Cerebellar nuclear complex (tissue), 1 donor: ENCODE data around the gene OTOP1.
A peak's percentile ranks its signal among the peaks of the same experiment; 100 is the strongest.
"Not testable (repeated sequence)": the region's sequence is repeated elsewhere in the genome, so short reads cannot be mapped to it uniquely, and the experiment has no call there.

Experiments
- DNase-seq, 2 experiments: peaks; one replicate each; lab custom pipeline; 2025; lab: John Stamatoyannopoulos, UW

Gene OTOP1

DNA sequence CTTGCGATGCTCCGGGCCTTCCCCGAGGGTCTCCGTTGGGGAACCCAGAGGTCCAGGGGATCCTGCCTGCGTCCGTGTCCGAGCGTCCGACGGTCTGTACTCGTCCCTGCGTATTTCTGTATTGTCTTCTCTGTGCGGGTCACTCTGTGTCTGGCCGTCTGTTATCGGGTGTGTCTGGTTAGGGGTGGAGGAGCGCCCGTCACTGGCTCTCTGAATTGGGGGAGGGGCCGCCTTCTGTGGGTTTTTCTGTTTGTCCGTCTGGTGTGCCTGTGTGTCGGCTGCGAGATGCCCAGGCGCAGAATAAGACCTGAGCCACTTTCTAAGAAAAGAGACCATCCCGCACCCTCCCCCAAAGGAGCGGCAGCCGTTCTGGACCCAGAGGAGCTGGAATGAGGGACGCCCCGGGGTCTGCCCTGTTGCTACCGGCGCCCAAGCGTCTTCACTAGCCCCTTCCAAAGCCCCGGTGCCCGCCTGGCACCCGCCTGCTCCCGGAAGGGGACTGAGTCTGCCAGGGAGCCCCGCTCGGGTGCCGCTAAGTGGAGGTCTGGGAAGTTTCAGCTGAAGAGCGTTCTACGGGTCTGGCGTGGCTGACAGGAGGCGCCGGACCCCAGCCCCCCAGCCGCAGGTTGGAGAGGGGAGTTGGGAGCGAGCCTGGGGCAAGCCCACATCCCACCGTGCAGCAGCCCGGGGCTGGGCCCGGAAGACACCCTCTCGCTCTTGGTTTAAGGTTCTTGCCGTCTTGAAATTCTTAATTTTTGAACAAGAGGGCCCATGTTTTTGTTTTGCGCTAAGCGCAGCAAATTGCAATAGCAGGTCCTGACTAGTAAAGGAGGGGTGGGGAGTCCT is 1.0 kb upstream of the OTOP1 start:
- no peak for DNase-seq

DNA sequence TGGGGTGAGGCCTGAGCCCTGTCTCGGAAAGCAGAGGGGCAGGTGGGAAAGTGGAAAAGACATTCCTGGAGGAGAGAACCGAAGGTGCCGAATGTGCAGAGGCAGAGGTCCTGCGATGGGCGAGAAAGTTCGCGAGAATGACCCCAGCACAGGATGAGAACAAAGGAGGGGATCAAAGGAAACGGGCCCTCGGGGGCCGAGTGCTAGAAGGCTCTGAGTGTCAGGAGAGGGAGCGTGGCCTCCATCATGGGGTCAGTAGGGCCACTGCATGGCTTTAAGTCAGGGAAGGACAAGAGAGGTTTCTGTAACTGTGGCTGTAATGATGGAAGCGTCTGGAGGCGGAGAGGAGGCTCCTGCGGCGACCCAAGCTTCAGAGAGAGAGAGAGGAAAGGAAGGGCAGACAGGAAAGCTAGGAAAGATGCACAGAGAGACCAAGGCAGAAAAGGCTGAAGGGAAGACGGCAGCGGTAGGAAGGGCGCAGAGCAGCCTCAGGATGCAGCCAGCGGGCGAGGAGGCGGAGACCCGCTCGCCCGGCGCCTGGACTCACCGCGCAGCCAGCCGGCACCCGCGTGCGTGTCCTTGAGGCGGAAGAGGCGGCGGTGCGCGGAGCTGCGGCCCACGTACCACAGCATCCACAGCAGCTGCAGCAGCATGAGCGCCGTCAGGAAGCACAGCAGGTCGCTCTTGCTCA is 669 bp downstream of the OTOP1 start:
- DNase-seq: no peak

DNA sequence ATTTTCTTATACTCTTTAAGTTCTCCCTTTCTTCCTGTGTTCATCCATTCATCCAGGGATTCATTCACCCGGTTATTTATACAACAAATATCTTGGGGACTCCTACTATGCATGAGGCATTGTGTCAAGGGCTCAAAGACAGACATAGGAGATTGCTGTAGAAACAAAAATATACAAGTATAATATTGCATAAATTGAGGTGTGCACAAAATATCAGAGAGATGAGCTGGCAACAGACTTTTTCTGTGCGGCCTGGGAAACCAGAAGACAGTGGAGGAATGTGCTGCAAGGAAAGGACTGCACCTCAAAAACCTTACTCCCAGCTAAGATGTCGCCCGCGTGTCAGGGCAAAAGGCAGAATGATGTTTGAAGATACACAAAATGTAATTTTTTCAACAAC is 9.6 kb downstream of the OTOP1 start:
- DNase-seq: no peak

DNA sequence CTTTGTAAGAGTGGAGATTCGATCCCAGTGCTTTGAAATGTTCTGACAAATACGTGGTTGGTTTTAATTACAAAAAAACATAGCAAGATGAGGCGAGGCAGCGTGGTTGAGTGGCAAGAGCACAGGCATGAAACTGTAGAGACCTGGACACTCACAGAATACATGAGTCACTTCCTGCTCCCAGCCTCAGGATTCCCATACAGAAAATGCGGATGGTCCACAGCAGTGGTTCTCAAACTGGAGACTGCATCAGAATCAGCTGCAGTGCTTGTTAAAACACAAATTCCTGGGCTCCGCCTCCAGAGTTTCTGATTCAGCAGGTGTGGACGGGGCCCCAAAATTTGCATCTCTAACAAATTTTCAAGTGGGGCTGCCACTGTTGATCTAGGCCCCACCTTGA is 10.1 kb downstream of the OTOP1 start:
- no peak for DNase-seq

DNA sequence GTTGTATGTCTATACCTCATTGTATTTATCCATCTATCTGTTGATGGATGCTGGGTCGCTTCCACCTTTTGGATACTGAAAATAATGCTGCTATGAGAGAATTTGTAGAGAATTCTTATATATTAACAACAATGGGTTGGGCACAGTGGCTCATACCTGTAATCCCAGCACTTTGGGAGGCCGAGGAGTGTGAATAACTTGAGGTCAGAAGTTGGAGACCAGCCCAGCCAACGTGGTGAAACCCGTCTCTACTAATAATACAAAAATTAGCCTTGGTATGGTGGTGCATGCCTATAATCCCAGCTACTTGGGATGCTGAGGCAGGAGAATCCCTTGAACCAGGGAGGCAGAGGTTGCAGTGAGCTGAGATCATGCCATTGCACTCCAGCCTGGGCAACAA is 13.1 kb downstream of the OTOP1 start:
- DNase-seq: not testable (repeated sequence)

DNA sequence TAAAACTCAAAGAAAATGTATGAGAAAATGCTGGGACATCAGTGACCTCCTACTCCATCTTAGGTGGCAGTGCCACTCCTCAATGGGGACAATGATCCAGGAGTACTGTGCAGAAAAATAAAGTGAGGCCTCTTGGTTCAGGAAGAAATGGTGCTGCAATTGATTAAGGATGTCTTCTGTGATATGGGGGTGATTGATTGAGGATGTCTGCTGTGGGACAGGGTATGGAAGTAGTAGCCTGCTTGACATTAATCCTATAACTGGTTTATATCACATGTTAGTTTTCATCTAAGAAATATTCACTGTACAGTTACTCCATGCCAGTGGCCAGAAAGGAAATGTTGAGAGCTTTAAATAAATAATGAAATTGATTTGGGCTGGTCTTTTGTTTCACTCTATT is 20.5 kb downstream of the OTOP1 start:
- DNase-seq: no peak

DNA sequence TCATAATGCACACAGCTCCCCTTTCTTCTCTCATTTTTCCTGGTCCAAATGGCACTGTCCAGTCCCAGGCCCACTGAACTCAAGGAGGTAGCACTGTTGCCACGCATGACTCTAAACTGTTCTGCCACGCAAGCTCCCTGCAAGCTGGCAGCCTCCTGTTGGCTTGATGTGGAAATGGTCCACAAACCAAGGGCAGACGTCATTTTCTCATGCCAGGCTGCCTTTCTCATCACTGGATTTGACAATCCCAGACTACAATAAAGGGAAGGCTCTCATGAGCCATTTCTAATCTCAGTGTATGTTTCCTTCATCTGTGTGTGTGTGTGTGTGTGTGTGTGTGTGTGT is 22.4 kb downstream of the OTOP1 start:
- DNase-seq: peak in 1 of 2 experiments; percentile 83

DNA sequence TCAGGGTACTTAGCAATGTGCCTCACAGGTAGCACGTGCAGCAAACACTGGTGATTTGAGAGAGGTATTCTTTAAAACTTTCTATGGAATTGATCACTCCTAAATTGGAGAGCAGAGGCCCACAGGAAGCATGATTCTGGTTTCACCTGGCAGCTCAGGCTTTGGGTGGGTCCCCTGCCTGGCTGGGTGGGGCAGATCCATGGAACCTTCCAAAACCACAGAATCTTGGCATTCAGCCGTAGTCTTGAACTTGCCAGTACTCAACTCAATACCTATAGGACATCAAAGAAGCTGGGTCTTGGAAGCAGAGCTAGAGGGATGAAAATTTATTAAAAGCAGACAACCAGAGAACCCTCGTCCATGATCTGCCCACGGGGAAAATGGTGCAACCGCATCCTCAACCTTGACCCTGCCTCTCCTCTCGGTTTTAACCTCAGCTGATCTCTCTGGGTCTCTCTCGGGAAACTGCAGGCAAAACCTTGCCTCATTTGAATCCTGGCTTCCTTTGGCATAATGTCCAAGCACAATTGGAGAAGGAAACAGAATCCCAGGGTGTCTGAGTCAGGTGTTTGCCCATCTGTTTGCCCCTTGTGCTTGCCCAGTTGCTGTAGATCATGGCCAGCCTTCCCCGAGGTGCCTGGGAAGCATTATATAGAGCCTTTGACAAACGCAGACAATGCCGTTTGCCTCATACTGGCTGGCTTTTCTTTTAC is 22.9 kb downstream of the OTOP1 start:
- DNase-seq: peak in 1 of 2 experiments; percentile 83

DNA sequence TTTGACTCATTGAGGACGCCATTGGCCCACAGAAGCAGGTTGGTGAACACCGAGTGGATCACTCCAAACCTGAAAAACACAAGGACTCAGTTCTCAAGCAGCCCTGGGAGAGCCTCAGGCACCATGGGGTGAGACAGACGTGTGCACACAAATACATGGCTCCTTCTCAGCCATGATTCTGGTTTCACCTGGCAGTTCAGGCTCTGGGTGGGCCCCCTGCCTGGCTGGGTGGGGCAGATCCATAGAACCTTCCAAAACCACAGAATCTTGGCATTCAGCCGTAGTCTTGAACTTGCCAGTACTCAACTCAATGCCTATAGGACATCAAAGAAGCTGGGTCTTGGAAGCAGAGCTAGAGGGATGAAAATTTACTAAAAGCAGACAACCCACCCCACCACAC is 24.2 kb downstream of the OTOP1 start:
- no peak for DNase-seq

DNA sequence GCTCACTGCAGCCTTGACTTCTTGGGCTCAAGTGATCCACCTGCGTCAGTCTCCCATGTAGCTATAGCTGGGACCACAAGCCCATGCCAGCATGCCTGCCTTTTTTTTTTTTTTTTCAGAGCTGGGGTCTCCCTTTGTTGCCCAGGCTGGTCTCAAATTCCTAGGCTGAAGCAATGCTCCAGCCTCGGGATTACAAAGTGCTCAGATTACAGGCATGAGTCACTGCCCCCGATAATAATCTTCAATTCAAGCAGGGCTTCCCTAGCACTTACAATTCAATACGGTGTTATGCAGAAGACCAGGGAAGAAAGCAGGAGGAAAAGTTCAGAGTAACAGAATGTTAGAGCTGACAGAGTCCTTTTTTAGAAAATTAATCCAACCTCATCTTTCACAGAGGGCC is 26.1 kb downstream of the OTOP1 start:
- no peak for DNase-seq

DNA sequence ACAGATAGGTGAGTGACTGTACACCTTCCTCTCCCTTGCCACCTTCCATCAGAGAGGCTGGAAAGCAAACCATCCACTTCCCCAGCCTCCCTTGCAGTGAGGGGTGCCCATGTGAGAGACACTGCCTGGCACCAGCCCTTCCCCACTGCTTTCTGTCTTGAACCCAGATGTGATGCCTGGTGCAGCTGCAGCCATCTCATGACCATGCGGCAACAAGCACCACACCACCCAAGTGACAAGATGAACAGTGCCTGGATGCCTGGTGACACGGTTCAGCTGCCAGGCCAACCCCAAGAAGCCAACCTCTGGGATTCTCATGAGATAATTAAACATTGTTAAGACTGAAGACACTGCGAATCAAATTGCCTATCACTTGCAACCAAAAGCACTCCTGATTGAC is 31.4 kb downstream of the OTOP1 start:
- no peak for DNase-seq

DNA sequence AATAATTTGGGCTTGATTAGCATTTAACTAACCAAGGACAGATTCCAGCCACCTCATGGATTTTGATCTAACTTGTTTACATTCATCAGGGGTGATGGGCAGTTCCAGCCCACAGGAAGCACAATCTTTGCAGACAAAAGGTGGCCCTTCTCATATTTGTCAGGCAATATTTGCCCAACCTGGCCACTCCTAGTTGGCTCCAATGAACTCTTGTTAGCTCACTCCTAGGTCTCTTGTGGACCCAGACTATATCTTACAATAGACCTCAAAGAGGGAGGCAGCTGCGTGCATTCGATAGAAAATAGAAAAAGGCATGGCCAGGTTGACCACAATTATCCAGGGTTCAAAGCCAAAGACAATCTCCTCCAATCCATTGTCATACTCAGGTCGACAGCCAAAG is 38.2 kb downstream of the OTOP1 start:
- not testable (repeated sequence) for DNase-seq

DNA sequence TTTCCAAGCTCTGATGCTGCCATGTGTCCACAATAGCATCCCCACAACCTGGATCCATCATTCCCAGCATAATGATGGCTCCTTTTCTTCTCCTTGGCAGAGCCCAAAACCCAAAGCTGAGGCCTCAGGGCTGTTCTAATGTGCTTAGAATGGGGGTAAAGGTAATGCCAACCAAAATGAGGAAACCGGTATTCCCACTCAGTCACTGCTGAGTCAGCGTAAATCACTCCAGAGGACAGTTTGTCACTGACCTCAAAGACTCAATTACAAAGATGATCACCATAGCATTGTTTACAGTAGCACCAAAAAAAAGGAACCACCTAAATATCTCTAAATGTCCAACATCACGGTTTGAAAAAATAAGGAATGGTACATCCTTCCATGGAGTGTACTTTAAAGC is 41.2 kb downstream of the OTOP1 start:
- DNase-seq: no peak

DNA sequence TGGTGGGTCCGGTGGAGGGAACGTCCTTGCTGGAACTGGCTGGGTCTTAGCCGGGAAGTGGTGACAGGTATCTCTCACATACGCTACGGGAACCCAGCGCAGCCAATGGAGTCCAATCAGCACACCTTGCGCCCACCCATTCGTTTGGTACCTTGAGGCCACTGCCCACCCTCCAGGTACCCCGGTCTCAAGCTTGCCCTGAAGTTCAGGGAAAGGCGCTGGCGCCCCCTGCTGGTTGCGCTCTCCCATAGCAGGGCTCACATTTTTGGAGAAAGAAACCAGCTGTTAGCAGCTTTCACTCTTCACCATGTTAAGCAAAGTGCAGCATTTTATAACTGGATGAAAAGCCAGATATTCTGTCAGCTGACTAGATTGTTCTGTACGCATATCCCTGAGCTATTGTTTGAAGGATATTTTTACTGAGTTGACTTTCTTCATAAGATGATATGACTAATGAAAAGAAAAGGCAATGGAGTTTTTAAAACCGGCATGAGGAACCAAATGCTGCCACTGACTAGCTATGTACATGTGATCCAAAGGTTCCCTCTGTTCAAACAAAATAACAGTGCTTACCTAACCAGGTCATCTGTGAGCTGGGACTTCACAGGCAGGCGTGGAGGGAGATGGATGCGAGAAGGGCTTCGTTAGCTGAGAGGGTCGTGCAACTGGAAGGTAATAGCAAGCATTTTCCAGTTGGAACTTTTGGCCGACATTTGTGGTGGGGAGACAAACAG is 43.7 kb downstream of the OTOP1 start:
- DNase-seq: no peak

DNA sequence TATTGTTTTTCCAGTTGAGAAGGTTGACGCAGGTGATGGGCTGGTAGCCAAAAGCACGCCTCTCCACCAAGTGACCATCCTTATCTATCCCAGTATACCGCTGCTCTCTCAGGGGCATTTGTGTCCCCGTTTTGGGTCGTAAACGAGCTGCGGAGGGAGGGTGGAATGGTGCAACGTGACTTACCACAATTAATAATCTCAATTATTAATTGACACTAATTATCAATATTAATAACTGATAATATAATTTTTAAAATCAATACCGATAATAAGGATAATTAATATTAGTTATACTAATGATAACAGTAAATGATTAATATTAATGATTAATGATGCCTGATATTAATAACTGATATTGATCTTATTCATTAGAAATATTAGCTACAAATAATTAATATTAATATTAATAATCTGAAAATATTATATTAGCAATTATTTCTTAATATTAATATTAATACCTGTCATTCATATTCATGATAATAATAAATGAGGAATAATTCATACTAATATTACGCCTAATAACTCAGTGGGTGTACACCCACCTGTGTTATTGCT is 56.1 kb downstream of the OTOP1 start:
- DNase-seq: no peak

DNA sequence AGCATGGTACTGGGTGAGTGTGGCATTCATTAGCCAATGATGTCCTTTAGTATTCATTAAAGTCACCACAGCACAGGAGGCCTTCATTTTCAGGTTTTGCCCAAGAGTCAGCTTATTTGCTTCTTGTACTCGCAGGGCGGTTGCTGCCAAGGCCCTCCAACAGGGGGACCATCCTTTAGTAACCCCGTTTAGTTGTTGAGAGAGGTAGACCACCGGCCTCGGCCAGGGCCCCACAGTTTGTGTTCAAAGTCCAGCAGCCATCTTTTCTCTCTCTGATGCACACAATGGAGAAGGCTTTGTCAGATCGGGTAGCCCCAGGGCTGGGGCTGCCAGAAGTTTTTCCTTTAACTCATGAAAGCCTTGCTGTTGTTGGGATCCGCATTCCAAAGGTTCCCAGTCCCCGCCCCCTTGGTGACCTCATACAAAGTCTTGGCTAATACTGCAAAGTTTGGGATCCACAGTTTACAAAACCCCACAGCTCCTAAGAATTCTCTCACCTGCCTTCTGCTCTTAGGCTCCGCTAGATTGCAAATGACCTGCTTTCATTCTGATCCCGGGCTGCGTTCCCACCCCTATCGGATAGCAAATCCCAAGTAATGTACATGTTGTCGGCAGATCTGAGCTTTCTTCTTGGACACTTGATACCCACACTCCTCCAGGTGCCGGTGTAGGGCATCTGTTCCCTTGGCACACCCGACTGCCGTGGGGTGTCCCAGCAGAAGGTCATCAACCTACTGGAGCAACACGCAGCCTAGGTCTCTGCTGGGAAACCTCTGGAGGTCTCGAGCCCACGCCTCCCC is 58.5 kb downstream of the OTOP1 start:
- not testable (repeated sequence) for DNase-seq

DNA sequence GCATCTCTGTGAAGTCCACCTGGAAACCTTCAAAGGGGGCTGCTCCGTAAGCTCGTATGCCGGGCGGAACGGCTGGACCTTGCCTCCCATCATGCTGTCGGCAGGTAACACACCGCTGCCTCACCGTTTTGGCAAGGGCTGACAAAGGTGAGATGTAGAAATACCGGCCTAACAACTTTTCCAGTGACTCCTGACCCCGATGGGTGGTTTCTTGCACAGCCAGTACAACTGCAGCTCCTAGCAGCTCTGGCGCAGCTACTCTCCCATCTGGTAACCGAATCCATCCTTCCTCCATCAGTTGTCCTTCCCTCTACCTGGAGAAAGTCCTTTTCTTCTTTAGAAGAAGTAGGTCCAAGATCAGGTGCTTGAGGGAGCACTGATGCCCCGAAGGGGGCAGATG is 59.7 kb downstream of the OTOP1 start:
- DNase-seq: not testable (repeated sequence)

DNA sequence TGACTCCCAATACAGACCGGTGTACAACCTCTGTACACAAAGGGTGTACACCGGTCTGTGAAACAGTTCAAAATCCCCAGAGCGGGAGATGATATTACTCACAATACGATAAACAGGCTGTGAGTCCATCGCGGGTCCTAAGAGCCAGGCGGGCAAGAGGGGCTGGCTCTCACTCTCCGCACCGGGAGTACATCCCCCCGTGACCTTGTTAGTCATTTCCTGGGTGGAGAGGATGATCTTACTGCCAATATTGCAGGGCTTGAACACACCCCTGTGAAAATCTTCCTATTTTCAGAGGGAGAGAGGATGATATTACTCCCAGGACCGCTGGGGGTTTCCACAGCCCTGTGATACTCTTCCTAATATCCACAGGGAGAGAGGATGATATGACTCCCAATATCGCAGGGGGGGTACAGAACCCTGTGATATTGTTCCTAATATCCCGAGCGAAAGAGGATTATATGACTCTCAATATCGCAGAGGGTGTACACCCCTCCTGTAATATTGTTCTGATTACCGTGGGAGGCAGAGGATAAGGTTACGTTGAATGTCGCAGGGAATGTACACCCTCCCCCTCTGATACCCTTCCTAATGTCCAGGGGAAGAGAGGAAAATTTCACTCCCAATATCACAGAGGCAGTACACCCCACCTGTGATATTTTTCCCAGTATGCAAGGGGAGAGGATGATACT is 60.9 kb downstream of the OTOP1 start:
- DNase-seq: not testable (repeated sequence)

DNA sequence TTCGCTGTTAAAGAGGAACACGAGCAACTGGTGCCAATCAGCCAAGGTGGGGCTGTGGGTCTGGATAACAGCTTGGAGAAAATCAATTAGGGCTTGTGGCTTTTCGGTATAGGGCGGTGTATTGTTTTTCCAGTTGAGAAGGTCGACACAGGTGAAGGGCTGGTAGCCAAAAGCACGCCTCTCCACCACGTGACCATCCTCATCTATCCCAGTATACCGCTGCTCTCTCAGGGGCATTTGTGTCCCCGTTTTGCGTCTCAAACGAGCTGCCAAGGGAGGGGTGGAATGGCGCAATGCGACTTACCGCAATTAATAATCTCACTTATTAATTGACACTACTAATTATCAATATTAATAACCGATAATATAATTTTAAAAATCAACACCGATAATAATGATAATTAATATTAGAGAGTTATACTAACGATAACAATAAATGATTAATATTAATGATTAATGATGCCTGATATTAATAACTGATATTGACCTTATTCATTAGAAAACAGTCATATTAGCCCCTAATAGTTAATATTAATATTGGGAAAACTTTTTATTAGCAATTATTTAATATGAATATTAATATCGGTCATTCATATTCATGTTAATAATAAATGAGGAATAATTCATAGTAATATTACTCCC is 62.1 kb downstream of the OTOP1 start:
- not testable (repeated sequence) for DNase-seq

DNA sequence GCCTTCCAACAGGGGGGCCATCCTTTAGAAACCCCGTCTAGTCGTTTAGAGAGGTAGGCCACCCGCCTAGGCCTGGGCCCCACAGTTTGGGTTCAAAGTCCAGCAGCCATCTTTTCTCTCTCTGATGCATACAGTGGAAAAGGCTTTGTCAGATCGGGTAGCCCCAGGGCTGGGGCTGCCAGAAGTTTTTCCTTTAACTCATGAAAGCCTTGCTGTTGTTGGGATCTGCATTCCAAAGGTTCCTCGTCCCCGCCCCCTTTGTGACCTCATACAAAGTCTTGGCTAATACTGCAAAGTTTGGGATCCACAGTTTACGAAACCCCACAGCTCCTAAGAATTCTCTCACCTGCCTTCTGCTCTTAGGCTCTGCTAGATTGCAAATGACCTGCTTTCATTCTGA is 64.5 kb downstream of the OTOP1 start:
- DNase-seq: not testable (repeated sequence)
